ENCODE measurements around the gene SLC22A9. TPM values are rescaled to one million over a fixed set of nuclear protein-coding genes. Genes with fewer than 3 reads are reported as not detected.
"Not testable (repeated sequence)": the region's sequence is repeated elsewhere in the genome, so short reads cannot be mapped to it uniquely, and the experiment has no call there.

SLC22A9 gene
- total RNA-seq, 2 experiments from 2014 or later: not detected

DNA sequence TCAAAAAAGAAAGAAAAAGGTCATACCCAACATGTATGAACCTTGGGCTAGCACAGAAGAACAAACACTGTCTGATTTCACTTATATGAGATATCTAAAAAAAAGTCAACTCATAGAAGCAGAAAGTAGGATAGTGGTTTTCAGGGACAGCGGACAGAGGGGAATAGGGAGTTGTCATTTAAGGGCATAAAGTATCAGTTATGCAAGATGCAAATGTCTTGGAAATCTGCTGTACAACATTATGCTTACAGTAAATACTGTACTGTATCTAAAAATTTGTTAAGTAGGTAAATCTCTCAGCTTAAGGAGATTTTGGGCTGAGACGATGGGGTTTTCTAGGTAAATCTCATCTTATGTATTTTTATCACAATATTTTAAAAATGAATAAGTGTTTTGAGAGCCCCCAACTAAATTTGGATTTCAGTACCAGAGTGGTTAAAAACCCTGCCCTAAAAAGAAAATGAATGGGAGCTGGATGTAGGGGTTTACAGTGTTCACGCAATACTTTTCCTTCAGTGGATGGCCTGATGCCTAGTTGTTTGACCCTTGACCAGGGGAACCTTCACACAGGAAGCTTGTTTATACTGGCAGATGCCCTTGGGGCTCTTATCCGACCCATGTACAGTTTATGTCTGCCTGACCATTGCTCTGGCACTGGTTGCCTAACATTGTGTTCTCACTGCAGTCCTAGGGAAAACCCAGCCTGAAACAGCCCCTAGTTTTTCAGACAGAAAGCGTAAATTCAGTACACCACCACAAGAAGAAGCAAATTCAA, 34.8 kb downstream of the SLC22A9 start:
- Mint-ChIP-seq H3K27me3 (ENCODE audit: low read depth) (no peaks in the 10 kb centered on the region), H3K36me3 (ENCODE audit: low read depth) (no peaks in the 10 kb centered on the region), H3K4me3 (no peak overlapping the region), H3K27ac (no peak overlapping the region), H3K4me1 (ENCODE audit: low read depth) (no peaks in the 10 kb centered on the region), H3K9me3 (no peaks in the 10 kb centered on the region)
- intact Hi-C loops (cut with micrococcal nuclease): no loop called here
- CTCF ChIA-PET: no interaction called here
- DNase-seq: no peak

DNA sequence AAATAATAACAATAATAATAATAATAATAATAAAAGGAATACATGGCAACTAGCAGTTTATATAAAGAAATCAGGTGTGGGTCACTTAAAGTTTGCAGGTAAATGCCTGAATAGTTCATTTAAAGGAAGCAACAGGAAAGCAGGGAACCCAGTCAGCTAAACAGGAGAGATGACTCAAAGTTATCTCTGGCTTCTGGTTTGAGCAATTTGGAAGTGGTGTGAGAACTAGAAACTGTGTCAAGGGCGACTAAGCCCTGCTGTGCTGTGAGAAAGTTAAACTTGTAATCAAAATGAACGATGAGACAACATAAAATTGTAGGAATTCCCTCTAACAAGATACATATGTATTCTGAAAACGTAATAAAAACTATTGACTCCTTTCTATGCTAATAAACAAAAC, 35.5 kb downstream of the SLC22A9 start:
- intact Hi-C loops (cut with micrococcal nuclease): no loop called here
- DNase-seq: no peak
- no peaks in the 10 kb centered on the region for H3K4me1 Mint-ChIP-seq (ENCODE audit: low read depth)
- no peaks in the 10 kb centered on the region for H3K9me3 Mint-ChIP-seq
- no peaks in the 10 kb centered on the region for H3K36me3 Mint-ChIP-seq (ENCODE audit: low read depth)
- no peak overlapping the region for H3K27ac Mint-ChIP-seq
- CTCF ChIA-PET: no interaction called here
- H3K4me3 Mint-ChIP-seq: no peak overlapping the region
- H3K27me3 Mint-ChIP-seq (ENCODE audit: low read depth): no peaks in the 10 kb centered on the region

DNA sequence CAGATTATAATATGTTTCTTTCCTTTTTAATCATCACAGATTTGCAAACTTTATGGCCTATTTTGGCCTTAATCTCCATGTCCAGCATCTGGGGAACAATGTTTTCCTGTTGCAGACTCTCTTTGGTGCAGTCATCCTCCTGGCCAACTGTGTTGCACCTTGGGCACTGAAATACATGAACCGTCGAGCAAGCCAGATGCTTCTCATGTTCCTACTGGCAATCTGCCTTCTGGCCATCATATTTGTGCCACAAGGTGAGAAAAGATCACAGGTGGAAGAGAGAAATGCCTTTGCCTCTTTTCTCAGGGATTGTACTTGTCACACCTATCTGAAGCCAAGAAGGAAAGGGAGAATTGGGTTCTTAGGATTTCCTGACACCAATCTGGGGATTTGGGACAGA, 36.9 kb downstream of the SLC22A9 start:
- Mint-ChIP-seq H3K36me3 (ENCODE audit: low read depth) (no peaks in the 10 kb centered on the region), H3K4me3 (no peak overlapping the region), H3K4me1 (ENCODE audit: low read depth) (no peaks in the 10 kb centered on the region), H3K27ac (no peak overlapping the region), H3K9me3 (no peaks in the 10 kb centered on the region), H3K27me3 (ENCODE audit: low read depth) (no peaks in the 10 kb centered on the region)
- CTCF ChIA-PET: no interaction called here
- intact Hi-C loops (cut with micrococcal nuclease): no loop called here
- no peak for DNase-seq

DNA sequence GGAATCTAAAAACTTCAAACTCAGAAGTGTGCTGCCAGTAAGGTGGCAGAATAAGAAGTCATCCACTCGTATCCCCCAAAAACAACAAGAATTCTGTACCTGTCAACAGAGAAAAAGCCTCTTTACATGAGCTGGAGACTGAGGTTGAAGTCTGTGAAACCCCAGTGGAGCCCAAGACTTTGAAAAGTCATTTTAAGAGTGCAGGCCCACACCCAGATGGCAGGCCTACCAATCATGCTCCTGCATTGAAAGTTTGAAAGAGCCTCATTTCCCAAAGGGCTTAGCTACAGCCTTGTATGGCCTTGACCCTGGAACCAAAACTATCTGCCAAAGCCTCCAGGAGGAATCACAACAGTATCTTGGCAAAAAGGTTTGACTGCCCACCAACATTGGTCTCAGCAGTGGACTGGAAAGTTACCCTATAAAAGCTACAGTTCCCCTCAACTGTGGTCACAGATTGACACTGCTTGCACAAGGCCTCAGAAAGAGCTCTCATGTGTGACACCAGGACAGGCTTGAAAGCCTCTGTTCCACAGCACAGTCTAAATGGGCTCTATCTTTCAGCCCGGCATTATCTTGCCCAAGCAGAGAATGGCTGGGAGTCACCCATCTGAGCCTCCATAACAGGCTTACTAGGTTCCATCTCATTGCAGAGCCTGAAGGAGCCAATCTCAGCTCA, 47.7 kb downstream of the SLC22A9 start:
- no peaks in the 10 kb centered on the region for H3K27me3 Mint-ChIP-seq (ENCODE audit: low read depth)
- intact Hi-C loops (cut with micrococcal nuclease): no loop called here
- CTCF ChIA-PET: interaction anchor here (0.6 to 1.4 kb wide), 2 partner anchors 145 to 204 kb away, joined by 3 to 5 read pairs; no protein-coding TSS in a partner anchor
- H3K36me3 Mint-ChIP-seq (ENCODE audit: low read depth): no peaks in the 10 kb centered on the region
- peaks cover 14% of the 10 kb centered on the region for H3K4me1 Mint-ChIP-seq (ENCODE audit: low read depth)
- no peaks in the 10 kb centered on the region for H3K9me3 Mint-ChIP-seq
- H3K27ac Mint-ChIP-seq: no peak overlapping the region
- H3K4me3 Mint-ChIP-seq: no peak overlapping the region
- DNase-seq: no peak

DNA sequence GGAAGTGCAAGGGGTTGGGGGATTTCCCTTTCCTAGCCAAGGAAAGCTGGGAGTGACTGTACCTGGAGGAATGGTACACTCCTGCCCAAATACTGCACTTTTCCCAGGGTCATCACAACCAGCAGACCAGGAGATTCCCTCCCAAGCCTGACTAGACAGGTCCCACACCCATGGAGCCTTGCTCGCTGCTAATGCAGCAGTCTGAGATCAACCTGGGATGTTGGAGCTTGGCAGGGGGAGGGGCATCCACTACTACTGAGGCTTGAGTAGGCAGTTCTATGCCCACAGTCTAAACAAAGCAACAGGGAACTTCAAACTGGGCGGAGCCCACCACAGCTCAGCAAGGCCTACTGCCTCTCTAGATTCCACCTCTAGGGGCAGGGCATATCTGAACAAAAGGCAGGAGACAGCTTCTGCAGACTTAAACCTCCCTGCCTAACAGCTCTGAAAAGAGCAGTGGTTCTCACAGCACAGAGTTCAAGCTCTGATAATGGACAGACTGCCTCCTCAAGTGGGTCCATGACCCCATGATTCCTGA, 58.5 kb downstream of the SLC22A9 start:
- intact Hi-C loops (cut with micrococcal nuclease): no loop called here
- DNase-seq: no peak
- Mint-ChIP-seq H3K4me1 (ENCODE audit: low read depth) (no peaks in the 10 kb centered on the region), H3K27me3 (ENCODE audit: low read depth) (peaks cover 12% of the 10 kb centered on the region), H3K9me3 (peaks cover 2% of the 10 kb centered on the region), H3K36me3 (ENCODE audit: low read depth) (peaks cover 2% of the 10 kb centered on the region), H3K4me3 (no peak overlapping the region), H3K27ac (no peak overlapping the region)
- CTCF ChIA-PET: no interaction called here

DNA sequence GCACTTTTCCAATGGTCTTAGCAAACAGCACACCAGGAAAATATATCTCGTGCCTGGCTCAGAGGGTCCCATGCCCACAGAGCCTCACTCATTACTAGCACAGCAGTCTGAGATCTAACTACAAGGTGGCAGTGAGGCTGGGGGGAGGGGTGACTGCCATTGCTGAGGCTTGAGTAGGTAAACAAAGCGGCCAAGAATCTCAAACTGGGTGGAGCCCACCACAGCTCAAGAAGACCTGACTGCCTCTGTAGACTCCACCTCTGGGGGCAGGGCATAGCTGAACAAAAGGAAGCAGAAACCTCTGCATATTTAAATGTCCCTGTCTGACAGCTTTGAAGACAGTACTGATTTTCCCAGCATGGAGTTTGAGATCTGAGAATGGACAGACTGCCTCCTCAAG, 61.1 kb downstream of the SLC22A9 start:
- DNase-seq; H3K36me3 Mint-ChIP-seq (ENCODE audit: low read depth); H3K4me1 Mint-ChIP-seq (ENCODE audit: low read depth); CTCF ChIA-PET; intact Hi-C loops (cut with micrococcal nuclease); H3K27ac Mint-ChIP-seq; H3K9me3 Mint-ChIP-seq; H3K4me3 Mint-ChIP-seq: not testable (repeated sequence)
- peaks cover 21% of the 10 kb centered on the region for H3K27me3 Mint-ChIP-seq (ENCODE audit: low read depth)

DNA sequence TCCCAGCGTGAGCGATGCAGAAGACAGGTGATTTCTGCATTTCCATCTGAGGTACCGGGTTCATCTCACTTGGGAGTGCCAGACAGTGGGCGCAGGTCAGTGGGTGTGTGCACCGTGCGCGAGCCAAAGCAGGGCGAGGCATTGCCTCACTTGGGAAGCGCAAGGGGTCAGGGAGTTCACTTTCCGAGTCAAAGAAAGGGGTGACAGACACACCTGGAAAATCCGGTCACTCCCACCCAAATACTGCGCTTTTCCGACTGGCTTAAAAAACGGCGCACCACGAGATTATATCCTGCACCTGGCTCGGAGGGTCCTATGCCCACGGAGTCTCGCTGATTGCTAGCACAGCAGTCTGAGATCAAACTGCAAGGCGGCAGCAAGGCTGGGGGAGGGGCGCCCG, 65.8 kb downstream of the SLC22A9 start:
- H3K4me3 Mint-ChIP-seq; intact Hi-C loops (cut with micrococcal nuclease): not testable (repeated sequence)

DNA sequence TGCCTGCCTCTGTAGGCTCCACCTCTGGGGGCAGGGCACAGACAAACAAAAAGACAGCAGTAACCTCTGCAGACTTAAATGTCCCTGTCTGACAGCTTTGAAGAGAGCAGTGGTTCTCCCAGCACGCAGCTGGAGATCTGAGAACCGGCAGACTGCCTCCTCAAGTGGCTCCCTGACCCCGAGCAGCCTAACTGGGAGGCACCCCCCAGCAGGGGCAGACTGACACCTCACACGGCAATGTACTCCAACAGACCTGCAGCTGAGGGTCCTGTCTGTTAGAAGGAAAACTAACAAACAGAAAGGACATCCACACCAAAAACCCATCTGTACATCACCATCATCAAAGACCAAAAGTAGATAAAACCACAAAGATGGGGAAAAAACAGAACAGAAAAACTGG, 66.2 kb downstream of the SLC22A9 start:
- H3K27ac Mint-ChIP-seq; H3K4me1 Mint-ChIP-seq (ENCODE audit: low read depth); intact Hi-C loops (cut with micrococcal nuclease); H3K36me3 Mint-ChIP-seq (ENCODE audit: low read depth); H3K4me3 Mint-ChIP-seq; CTCF ChIA-PET; DNase-seq; H3K9me3 Mint-ChIP-seq: not testable (repeated sequence)
- H3K27me3 Mint-ChIP-seq (ENCODE audit: low read depth): peaks cover 20% of the 10 kb centered on the region

More for the DNA sequence above, 65.8 kb downstream of the SLC22A9 start:
- H3K27me3 Mint-ChIP-seq (ENCODE audit: low read depth): peaks cover 24% of the 10 kb centered on the region
- not testable (repeated sequence) for H3K36me3 Mint-ChIP-seq (ENCODE audit: low read depth); DNase-seq; H3K27ac Mint-ChIP-seq; H3K4me1 Mint-ChIP-seq (ENCODE audit: low read depth); H3K9me3 Mint-ChIP-seq
- CTCF ChIA-PET: interaction anchor here (0.6 kb wide), 1 partner anchor 20 kb away, joined by 3 read pairs; no protein-coding TSS in a partner anchor

DNA sequence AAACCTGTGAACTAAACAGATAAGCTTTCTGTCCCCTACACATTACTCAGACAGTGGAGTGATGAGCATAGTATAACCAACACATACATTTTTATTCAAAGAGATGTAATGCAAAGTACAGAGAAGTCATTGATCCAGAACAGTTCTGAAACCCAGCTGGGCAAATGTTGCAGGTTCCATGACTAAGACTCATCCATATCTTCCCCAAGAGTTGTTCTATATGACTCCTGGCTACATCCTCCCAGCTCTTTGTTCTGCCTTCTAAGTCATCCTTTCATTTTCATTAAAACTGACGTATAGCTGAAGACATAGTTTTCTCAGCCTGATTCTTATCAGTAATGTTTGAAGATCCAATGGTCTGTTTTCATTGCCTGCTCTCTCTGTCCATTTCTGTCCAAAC, 74.1 kb downstream of the SLC22A9 start:
- no peaks in the 10 kb centered on the region for H3K36me3 Mint-ChIP-seq (ENCODE audit: low read depth)
- H3K27me3 Mint-ChIP-seq (ENCODE audit: low read depth): no peaks in the 10 kb centered on the region
- no peak overlapping the region for H3K27ac Mint-ChIP-seq
- intact Hi-C loops (cut with micrococcal nuclease): loop anchor here (1.0 kb wide), 1 partner anchor 124 kb away; no protein-coding TSS in a partner anchor
- no peak overlapping the region for H3K4me3 Mint-ChIP-seq
- peaks cover 3% of the 10 kb centered on the region for H3K9me3 Mint-ChIP-seq
- CTCF ChIA-PET: interaction anchor here (0.6 kb wide), 3 partner anchors 71 to 243 kb away, joined by 3 read pairs; no protein-coding TSS in a partner anchor
- peak; percentile 44 for DNase-seq
- H3K4me1 Mint-ChIP-seq (ENCODE audit: low read depth): peaks cover 20% of the 10 kb centered on the region

DNA sequence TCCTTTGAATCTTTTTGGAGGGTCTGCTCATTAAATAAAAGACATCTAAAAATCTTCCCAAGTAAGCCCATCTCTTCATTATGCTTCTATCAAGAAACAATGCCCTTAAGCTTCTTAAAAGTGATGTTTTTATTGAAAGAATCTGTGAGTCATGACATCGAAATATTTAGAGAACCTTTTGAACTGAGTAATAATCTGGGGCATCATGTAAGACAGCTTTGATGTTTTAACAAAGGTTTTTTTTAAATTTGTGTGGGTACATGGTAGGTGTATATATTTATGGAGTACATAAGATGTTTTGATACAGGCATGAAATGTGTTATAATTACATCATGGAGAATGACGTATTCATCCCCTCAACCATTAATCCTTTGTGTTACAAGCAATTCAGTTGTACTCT, 74.6 kb downstream of the SLC22A9 start:
- CTCF ChIA-PET: interaction anchor here (0.6 kb wide), 2 partner anchors 71 to 190 kb away, joined by 3 read pairs; no protein-coding TSS in a partner anchor
- H3K27me3 Mint-ChIP-seq (ENCODE audit: low read depth): no peaks in the 10 kb centered on the region
- no peak overlapping the region for H3K27ac Mint-ChIP-seq
- H3K36me3 Mint-ChIP-seq (ENCODE audit: low read depth): no peaks in the 10 kb centered on the region
- peaks cover 20% of the 10 kb centered on the region for H3K4me1 Mint-ChIP-seq (ENCODE audit: low read depth)
- intact Hi-C loops (cut with micrococcal nuclease): no loop called here
- peaks cover 3% of the 10 kb centered on the region for H3K9me3 Mint-ChIP-seq
- no peak for DNase-seq
- no peak overlapping the region for H3K4me3 Mint-ChIP-seq

DNA sequence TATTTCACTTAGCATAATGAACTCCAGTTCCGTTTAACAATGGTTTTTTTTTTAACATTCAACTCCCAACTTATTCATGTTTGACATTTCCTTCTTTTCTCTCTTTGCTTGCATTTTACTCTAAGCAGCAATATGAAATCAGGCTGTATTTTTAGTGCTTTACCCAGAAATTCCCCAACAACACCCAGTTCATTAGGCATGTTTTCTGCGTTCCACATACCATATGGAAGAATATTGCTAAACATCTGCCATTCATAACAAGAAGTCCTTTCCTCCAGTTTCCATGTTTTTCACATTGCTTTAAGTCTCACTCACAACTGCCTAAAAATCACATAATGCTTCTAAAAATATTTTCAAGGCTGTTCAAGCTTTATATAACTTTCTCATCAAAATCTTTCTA, 75.5 kb downstream of the SLC22A9 start:
- CTCF ChIA-PET: no interaction called here
- Mint-ChIP-seq H3K27ac (no peak overlapping the region), H3K4me1 (ENCODE audit: low read depth) (peaks cover 20% of the 10 kb centered on the region), H3K36me3 (ENCODE audit: low read depth) (no peaks in the 10 kb centered on the region), H3K4me3 (no peak overlapping the region), H3K9me3 (peaks cover 3% of the 10 kb centered on the region), H3K27me3 (ENCODE audit: low read depth) (no peaks in the 10 kb centered on the region)
- DNase-seq: no peak
- intact Hi-C loops (cut with micrococcal nuclease): no loop called here

DNA sequence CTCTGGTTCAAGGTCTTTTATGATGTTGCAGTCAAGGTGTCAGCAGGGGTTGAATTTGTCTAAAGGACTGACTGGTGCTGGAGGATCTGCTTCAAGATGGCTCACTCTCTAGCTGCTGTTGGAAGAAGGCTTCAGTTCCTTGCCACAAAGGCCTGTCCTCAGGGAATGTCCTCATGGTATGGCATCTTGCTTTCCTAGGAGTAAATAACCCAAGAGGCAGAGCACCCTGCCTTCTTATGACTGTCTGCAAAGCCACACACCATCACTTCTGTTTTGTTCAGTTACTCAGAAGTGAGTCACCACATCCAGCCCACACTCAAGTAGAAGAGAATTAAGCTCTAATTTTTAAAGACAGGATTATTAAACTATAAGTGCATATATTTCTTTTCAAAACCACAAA, 76.1 kb downstream of the SLC22A9 start:
- H3K27ac Mint-ChIP-seq: no peak overlapping the region
- H3K4me1 Mint-ChIP-seq (ENCODE audit: low read depth): peaks cover 20% of the 10 kb centered on the region
- H3K4me3 Mint-ChIP-seq: no peak overlapping the region
- peaks cover 3% of the 10 kb centered on the region for H3K9me3 Mint-ChIP-seq
- intact Hi-C loops (cut with micrococcal nuclease): no loop called here
- DNase-seq: peak; percentile 10
- H3K36me3 Mint-ChIP-seq (ENCODE audit: low read depth): no peaks in the 10 kb centered on the region
- H3K27me3 Mint-ChIP-seq (ENCODE audit: low read depth): no peaks in the 10 kb centered on the region
- CTCF ChIA-PET: no interaction called here

DNA sequence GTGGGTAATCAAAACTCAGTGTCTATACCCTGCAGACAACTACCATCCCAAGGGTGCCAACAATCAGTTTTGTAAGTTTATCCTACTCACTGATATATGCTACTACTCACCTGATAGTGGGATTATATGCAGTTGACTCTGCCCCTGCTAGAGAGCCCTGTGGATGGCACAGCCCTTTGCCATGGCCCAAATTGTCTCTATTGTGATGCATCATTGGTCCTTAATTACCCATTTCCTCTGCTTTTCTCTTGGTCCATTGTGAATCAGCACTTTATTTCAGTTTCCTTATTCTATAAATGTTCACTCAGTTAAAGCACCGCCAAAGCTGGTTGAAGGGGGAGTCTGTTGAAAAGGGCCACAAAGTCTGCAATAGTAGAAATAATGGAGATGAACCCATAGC, 79.1 kb downstream of the SLC22A9 start:
- H3K27me3 Mint-ChIP-seq (ENCODE audit: low read depth): no peaks in the 10 kb centered on the region
- no peak overlapping the region for H3K27ac Mint-ChIP-seq
- no peaks in the 10 kb centered on the region for H3K36me3 Mint-ChIP-seq (ENCODE audit: low read depth)
- no peaks in the 10 kb centered on the region for H3K9me3 Mint-ChIP-seq
- intact Hi-C loops (cut with micrococcal nuclease): no loop called here
- no peak for DNase-seq
- H3K4me1 Mint-ChIP-seq (ENCODE audit: low read depth): peaks cover 17% of the 10 kb centered on the region
- CTCF ChIA-PET: no interaction called here
- H3K4me3 Mint-ChIP-seq: no peak overlapping the region

Measured in activated naive CD4-positive, alpha-beta T cell treated with anti-CD3 and anti-CD28 coated beads for 36 hours (primary cell).